Measurements from ENCODE around the gene NCF1. TPM values are rescaled to one million over a fixed set of nuclear protein-coding genes. Genes with fewer than 3 reads are reported as not detected.
"Not testable (repeated sequence)": the region's sequence is repeated elsewhere in the genome, so short reads cannot be mapped to it uniquely, and the experiment has no call there.

Gene NCF1
- 1 to 10 TPM in 2 of 3 donors, not detected in 1; 5.0 to 6.1 TPM for total RNA-seq

DNA sequence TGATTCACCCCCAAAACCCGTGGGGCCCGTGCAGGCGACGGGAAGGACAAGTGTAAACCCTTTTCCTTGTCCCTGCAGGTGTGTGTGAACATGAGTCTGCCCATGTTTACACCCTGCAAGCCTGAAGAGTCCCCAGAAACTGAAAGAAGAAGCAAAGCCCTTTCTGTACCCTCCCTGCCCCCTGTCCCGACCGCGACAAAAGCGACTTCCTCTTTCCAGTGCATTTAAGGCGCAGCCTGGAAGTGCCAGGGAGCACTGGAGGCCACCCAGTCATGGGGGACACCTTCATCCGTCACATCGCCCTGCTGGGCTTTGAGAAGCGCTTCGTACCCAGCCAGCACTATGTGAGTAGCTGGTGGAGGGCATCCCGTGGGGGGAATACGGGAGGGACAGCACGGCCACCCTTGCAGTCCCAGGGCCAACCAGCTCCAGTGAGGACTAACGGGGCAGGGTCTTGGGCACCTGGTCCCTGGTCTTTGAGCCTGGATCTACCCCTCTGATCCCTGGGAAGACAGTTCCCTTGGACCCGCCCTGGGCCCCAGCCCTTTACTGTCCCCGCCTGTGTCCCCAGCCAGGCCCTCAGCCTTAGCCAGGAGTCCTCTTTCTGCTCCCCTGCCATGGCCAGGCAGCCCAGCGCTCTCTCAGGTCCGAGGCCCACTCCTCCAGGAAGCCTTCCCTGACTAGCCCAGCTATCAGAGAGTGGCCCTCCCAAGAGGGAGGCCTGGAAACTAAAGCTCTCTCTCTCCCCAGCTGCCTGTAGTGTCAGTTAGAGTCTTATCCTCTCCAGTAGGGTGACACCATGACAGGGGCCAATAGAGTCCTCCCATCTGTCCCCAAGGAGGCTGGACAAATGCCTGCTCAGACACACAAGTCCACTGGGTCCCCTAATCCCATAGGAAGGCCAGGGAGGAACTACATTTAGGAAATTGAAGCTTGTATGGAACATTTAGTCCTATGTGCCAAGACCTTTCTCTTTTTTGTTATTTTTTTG, at the start of gene NCF1:
Gene NCF1, plus strand, starts transcription at position 252 of the 991 bp plus-strand sequence. Its CDS starts 21 bp downstream, at position 273.
- H3K4me3 ChIP-seq; H3K36me3 ChIP-seq; intact Hi-C loops (cut with DNase I; ENCODE audit: low total_unique reads): not testable (repeated sequence)

DNA sequence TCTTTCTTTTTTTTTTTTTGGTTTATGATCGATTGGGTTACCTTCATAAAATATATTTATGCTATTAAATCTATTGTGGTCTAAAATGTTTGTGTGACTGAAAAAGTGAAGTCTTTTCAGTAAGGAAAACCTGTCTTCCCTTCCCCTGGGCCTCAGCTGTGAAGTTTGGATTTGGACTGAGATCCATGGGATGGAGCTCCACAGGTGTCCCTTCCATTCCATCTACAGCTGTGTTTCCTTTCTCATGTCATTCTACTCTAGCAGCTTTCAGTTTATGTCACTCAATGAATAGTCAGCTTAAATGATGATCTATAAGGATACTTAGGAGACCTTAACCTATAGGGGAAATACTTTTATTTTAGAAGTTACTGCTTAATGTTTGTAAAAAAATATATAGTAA, 48.0 kb upstream of the NCF1 start:
- H3K36me3 ChIP-seq: peaks cover 6% of the 10 kb centered on the region
- H3K4me3 ChIP-seq: no peak overlapping the region
- intact Hi-C loops (cut with DNase I; ENCODE audit: low total_unique reads): no loop called here
- H3K27me3 ChIP-seq: no peaks in the 10 kb centered on the region
- no peak for DNase-seq (ENCODE audit: low spot score in 2 of 2)
- H3K9me3 ChIP-seq: no peaks in the 10 kb centered on the region
- TF ChIP-seq POLR2A (IDR thresholded peaks at IDR 0.05) (no peak), POLR2AphosphoS5 (IDR thresholded peaks at IDR 0.05) (no peak)
- TF ChIP-seq, protein P1, sequence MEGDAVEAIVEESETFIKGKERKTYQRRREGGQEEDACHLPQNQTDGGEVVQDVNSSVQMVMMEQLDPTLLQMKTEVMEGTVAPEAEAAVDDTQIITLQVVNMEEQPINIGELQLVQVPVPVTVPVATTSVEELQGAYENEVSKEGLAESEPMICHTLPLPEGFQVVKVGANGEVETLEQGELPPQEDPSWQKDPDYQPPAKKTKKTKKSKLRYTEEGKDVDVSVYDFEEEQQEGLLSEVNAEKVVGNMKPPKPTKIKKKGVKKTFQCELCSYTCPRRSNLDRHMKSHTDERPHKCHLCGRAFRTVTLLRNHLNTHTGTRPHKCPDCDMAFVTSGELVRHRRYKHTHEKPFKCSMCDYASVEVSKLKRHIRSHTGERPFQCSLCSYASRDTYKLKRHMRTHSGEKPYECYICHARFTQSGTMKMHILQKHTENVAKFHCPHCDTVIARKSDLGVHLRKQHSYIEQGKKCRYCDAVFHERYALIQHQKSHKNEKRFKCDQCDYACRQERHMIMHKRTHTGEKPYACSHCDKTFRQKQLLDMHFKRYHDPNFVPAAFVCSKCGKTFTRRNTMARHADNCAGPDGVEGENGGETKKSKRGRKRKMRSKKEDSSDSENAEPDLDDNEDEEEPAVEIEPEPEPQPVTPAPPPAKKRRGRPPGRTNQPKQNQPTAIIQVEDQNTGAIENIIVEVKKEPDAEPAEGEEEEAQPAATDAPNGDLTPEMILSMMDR (IDR thresholded peaks at IDR 0.05): no peak
- H3K27ac ChIP-seq: no peak overlapping the region
- no peaks in the 10 kb centered on the region for H3K4me1 ChIP-seq

More for the DNA sequence above, at the start of gene NCF1:
- not testable (repeated sequence) for H3K9me3 ChIP-seq; DNase-seq (ENCODE audit: low spot score in 2 of 2); H3K27ac ChIP-seq; H3K27me3 ChIP-seq; H3K4me1 ChIP-seq

DNA sequence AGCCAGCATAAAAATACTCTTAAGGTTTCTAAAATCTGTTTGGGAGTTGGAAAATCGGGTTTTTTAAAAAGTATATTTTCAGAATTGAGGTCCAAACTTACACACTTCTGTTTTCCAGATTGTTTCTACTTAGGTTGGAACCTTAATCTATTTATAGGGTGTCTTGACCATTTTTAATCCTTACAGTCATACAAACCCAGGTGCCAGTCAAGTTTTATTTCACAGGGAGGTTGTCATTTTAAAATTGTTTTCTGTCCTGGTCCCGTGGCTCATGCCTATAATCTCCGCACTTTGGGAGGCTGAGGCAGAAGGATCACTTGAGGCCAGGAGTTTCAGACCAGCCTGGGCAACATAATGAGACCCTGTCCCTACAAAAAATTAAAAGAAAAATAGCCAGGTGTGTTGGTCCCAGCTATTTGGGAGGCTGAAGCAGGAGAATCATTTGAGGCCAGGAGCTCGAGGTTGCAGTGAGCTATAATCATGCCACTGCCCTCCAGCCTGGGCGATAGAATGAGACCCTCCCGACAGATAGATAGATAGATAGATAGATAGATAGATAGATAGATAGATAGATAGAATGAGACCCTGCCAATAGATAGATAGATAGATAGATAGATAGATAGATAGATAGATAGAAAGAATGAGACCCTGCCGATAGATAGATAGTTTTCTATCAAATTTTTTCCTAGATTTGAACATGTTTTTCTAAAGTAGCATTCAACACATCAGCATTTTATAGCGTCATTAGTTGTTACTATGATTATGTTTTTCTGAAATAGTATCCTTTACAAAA, 47.3 kb upstream of the NCF1 start:
- TF ChIP-seq, protein P1 (IDR thresholded peaks at IDR 0.05): no peak
- TF ChIP-seq POLR2AphosphoS5 (IDR thresholded peaks at IDR 0.05): no peak
- TF ChIP-seq POLR2A (IDR thresholded peaks at IDR 0.05): no peak
- Histone ChIP-seq H3K9me3 (no peaks in the 10 kb centered on the region), H3K4me3 (no peak overlapping the region), H3K27ac (no peak overlapping the region), H3K36me3 (peaks cover 6% of the 10 kb centered on the region), H3K4me1 (no peaks in the 10 kb centered on the region), H3K27me3 (no peaks in the 10 kb centered on the region)
- no peak for DNase-seq (ENCODE audit: low spot score in 2 of 2)
- intact Hi-C loops (cut with DNase I; ENCODE audit: low total_unique reads): no loop called here

DNA sequence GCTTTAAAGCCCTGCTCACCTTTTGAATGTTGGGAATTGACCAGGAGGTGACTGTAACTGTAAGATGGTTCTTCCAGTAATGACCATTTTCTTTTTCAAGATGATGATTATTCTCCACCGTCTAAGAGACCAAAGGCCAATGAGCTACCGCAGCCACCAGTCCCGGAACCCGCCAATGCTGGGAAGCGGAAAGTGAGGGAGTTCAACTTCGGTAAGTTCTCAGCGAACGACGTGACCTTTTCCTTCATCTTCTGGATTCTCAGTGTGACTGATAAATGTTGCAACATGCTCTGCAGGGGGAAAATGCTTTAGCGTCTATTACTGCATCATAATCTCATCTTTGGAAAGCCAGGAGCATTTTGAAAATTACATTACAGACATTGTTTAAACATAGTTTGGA, 45.1 kb upstream of the NCF1 start:
- H3K9me3 ChIP-seq; intact Hi-C loops (cut with DNase I; ENCODE audit: low total_unique reads): not testable (repeated sequence)

DNA sequence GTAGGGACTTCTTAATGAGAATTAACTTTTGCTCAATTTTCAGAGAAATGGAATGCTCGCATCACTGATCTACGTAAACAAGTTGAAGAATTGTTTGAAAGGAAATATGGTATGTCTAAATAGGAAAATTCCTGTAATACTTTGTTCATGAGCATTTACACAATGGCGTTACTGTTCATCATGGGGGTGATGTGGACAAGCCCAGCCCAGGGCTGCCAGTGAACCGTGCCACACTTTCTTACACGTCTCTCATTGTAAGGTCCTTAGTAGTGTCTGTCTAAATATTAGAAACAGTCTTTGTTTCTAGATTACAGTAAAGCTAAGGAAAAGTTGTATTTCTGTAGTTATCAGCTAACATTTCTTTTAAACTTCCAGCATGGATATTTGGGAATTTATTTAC, 43.6 kb upstream of the NCF1 start:
- H3K27ac ChIP-seq; H3K4me1 ChIP-seq; H3K27me3 ChIP-seq; intact Hi-C loops (cut with DNase I; ENCODE audit: low total_unique reads); DNase-seq (ENCODE audit: low spot score in 2 of 2); H3K9me3 ChIP-seq; H3K36me3 ChIP-seq; H3K4me3 ChIP-seq: not testable (repeated sequence)

More for the DNA sequence above, 45.1 kb upstream of the NCF1 start:
- not testable (repeated sequence) for H3K27me3 ChIP-seq; H3K4me3 ChIP-seq; H3K27ac ChIP-seq; H3K36me3 ChIP-seq; H3K4me1 ChIP-seq; DNase-seq (ENCODE audit: low spot score in 2 of 2)

DNA sequence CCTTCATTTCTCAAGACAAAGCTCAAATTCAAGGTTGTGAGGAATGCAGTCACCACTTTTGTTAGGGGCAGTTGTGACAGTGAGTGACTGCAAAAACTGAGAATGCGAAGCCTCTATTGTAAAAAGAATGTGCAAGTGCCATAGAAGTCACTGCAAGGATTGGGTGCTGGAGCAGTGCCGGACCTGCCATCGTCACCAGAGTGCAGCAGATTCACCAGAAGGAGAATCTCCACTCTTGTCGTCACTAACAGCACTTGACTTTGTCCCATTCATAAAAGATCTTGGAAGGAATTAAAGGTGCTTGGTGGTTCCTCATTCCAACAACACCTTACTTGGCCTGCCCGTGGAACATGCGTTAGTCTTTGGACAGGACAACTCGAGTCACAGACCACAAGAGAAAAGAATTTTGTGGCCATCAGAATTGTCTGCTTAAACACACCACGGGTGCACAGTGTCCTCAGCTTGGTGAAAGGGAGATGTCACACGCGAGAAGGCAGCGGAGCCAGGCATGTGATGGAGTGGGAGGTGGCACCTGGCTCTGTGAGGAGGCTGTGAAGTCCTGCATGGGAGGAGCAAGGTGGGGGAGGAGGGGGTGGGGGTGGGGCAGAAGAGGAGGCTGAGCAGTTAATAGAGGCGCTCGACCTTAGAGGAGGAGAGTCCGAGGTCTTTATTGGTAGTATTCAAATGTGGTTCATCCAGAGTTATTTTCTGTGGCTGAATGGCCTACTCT, 33.7 kb upstream of the NCF1 start:
- H3K27ac ChIP-seq; H3K27me3 ChIP-seq; H3K36me3 ChIP-seq; intact Hi-C loops (cut with DNase I; ENCODE audit: low total_unique reads); H3K4me1 ChIP-seq; H3K4me3 ChIP-seq; H3K9me3 ChIP-seq; DNase-seq (ENCODE audit: low spot score in 2 of 2): not testable (repeated sequence)

DNA sequence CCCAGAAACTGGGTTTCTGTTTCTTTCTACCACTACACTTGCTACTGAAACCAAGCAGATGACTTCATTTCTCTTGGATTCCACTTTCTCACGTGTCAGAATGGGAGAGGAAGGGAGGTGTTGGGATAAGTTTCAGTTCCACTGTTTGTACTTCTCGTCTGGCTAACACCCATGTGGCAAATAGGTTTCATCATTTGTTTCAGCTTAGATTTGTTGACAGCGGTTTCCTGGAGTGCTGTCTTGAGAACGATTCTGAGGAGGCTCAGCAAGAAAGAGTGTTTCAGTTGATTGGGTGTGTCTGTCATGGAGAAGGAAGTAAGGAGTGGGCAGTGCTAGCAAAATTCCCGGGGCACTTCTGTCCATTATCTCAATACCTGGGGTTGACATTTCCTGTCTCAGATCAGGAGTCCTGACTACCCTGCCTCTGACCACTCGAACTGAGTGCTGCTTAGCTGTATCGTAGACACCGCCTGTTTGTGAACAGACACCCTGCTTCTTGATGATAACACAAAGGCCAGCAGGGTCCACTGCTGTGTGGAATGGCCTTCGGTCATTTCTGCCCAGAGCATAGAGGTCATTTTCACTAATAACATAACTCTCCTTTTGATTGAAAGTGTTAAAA, 29.8 kb upstream of the NCF1 start:
- H3K4me1 ChIP-seq; H3K4me3 ChIP-seq; H3K9me3 ChIP-seq; DNase-seq (ENCODE audit: low spot score in 2 of 2); H3K27ac ChIP-seq; intact Hi-C loops (cut with DNase I; ENCODE audit: low total_unique reads); H3K27me3 ChIP-seq; H3K36me3 ChIP-seq: not testable (repeated sequence)

DNA sequence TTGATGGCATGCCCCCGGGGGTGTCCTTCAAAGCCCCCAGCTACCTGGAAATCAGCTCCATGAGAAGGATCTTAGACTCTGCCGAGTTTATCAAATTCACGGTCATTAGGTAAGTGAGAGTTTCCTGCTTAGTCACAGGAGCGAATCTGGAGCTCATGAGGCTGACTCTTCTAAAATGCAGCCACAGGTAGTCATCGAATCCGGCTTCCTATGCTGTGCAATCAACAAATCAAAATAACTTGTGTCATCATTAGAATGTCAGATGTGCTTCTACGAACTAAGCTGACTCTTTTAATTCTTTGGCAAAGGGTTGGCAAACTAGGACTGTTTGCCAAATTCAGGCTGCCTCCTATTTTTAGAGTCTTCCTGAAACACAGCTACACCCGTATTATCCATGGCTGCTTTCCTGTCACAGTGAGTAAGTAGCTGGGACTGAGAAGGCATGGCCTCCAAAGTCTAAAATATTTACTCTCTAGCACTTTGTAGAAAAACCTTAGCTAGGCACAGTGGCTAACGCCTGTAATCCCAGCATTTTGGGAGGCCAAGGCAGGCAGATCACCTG, 19.8 kb upstream of the NCF1 start:
- H3K4me3 ChIP-seq; H3K4me1 ChIP-seq; H3K27ac ChIP-seq; H3K36me3 ChIP-seq; intact Hi-C loops (cut with DNase I; ENCODE audit: low total_unique reads); H3K9me3 ChIP-seq; H3K27me3 ChIP-seq; DNase-seq (ENCODE audit: low spot score in 2 of 2): not testable (repeated sequence)

DNA sequence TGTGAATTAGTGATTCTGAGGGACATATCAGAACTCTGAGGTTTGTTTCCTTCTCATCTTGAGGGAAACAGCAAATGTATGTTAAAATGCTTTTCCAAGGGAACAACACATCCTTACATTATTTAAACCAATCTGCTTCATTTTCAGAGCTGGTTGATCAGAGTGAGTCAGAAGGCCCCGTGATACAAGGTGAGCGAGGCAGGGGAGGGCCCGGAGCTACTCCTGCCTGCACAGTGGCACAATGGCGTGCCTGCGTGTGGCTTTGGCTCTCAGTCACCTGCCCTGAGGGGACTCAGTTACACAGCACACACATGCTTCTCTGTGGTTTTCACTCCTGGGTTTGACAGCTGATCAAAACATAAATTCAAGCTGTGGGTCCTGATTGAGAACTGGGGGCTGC, 17.1 kb upstream of the NCF1 start:
- DNase-seq (ENCODE audit: low spot score in 2 of 2); H3K27ac ChIP-seq; intact Hi-C loops (cut with DNase I; ENCODE audit: low total_unique reads); H3K4me1 ChIP-seq; H3K4me3 ChIP-seq; H3K27me3 ChIP-seq; H3K9me3 ChIP-seq; H3K36me3 ChIP-seq: not testable (repeated sequence)

DNA sequence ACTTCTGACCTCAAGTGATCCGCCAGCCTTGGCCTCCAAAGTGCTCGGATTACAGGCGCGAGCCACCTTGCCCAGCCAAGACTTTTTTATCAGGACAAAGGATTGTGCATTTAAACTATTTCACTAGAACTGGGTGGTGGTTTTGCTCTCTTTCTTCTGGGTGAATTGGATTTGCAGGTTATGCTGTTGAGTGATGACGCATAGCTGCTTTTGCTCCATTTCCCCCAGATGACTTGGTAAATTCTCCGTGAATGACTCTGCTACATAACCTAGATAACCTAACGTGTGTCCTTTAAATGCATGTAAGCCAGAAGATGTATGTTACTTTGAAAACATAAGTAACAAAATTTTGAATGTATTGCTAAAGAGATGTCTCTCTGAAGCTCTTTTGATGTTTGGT, 15.5 kb upstream of the NCF1 start:
- intact Hi-C loops (cut with DNase I; ENCODE audit: low total_unique reads); H3K4me3 ChIP-seq; H3K9me3 ChIP-seq; H3K27ac ChIP-seq; DNase-seq (ENCODE audit: low spot score in 2 of 2); H3K4me1 ChIP-seq; H3K27me3 ChIP-seq; H3K36me3 ChIP-seq: not testable (repeated sequence)

All from breast epithelium (tissue), 4 donors.